Central memory CD8-positive, alpha-beta T cell (primary cell): ENCODE results near the gene ABCG2.

Experiments
- ATAC-seq: fragments of 150-1000 bp; cut with Tn5 transposase; replicated peaks from 2 replicates; pipeline ENCODE4 v1.10.0; 2022; ENCODE audit warnings: mild to moderate bottlenecking, moderate FRiP score, moderate number of reproducible peaks; ENCODE audit not compliant: poor library complexity, severe bottlenecking; ENCODE audit errors: extremely low read depth
- DNase-seq, 2 donors: peaks; one replicate each; pipeline ENCODE4 v3.0.0; 2021; ENCODE audit warnings: low spot score in 2 of 2
- H3K27ac Mint-ChIP-seq: one replicate; pipeline ENCODE4 v1.8.0; 2022; ENCODE audit warnings: low read depth, mild to moderate bottlenecking, moderate library complexity, mixed read lengths
- H3K27me3 Mint-ChIP-seq: one replicate; pipeline ENCODE4 v1.8.0; 2022; ENCODE audit warnings: mixed read lengths
- H3K36me3 Mint-ChIP-seq: one replicate; pipeline ENCODE4 v1.8.0; 2022; ENCODE audit warnings: mild to moderate bottlenecking, moderate library complexity, mixed read lengths; ENCODE audit not compliant: insufficient read depth
- H3K4me1 Mint-ChIP-seq: one replicate; pipeline ENCODE4 v1.8.0; 2022; ENCODE audit warnings: mixed read lengths
- H3K4me3 Mint-ChIP-seq: one replicate; pipeline ENCODE4 v1.8.0; 2022; ENCODE audit warnings: mild to moderate bottlenecking, moderate library complexity, mixed read lengths
- H3K9me3 Mint-ChIP-seq: one replicate; pipeline ENCODE4 v1.8.0; 2022; ENCODE audit warnings: mixed read lengths

Gene ABCG2

DNA sequence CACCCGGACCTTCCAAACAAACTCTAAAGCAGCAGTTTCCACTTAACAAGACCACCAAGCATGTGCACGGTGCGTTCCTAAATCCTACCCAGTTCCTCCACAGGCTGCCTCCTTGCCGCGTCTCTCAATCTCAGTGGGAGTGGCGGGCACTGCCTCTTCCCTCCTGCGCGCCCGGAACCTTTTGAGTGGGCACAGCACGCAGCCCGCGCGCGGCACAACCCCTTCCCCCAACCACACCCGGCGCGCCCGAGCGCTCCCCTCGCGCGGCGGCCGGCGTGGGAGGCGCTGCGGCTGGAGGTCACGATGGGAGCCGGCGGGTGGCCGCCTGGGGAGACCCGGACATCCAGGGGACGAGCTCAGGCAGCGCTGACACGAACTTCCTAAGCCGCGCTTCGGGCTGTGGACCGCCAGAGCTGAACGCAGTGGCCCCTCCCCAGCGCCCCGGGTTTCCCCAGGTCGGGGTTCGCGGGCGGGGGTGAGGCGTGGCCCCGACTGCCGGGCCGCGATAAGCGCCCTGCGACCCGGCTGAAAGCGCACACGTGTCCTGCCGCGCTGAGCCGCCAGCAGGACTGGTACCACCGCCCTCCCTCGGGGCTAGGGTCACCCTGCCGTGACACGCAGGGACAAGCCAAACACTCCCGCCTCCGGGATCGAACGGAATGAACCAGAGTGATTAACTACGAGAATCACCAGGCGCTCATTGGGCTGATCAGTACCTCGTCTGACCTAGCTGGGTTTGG is at the start of gene ABCG2:
ABCG2 (minus strand) TSS at position 151 of the 740 bp plus-strand sequence. CDS start 18,644 bp downstream, outside the sequence.
- Mint-ChIP-seq H3K27me3 (peaks cover 9% of the 10 kb centered on the region), H3K4me3 (peak within 1 kb of the TSS; percentile 64), H3K36me3 (peaks cover 1% of the 10 kb centered on the region), H3K9me3 (no peaks in the 10 kb centered on the region), H3K27ac (no peak within 1 kb of the TSS), H3K4me1 (peaks cover 9% of the 10 kb centered on the region)
- DNase-seq (no peak), ATAC-seq (peak; percentile 49)

DNA sequence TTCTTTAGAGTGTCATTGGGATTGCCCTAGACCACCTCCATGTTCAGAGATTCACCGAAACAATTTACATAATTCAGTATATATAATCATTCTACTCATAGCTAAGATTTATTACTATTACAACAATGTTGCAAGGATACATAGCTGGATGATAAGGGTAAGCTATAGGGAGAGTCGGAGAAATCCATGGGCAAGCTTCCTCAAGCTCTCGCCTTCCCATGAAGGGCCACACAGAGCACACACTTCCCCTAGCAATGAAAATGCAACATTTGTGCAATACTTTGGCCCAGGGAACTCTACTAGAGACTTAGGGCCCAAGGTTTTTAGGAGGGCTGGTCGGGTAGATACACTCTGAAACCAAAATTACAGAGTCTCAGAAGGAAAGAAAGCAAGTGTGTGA is 49.7 kb upstream of the ABCG2 start:
- Mint-ChIP-seq H3K36me3 (peaks cover 1% of the 10 kb centered on the region), H3K4me1 (no peaks in the 10 kb centered on the region), H3K27me3 (peaks cover 20% of the 10 kb centered on the region), H3K9me3 (no peaks in the 10 kb centered on the region), H3K4me3 (no peak overlapping the region), H3K27ac (no peak overlapping the region)
- DNase-seq (no peak), ATAC-seq (no peak)

GRCh38 chr4:88207171-88207570 is 48.7 kb upstream of the ABCG2 start:
- H3K27me3 Mint-ChIP-seq = peaks cover 20% of the 10 kb centered on the region
- no peaks in the 10 kb centered on the region for H3K4me1 Mint-ChIP-seq
- ATAC-seq = no peak
- H3K36me3 Mint-ChIP-seq = peaks cover 1% of the 10 kb centered on the region
- no peak overlapping the region for H3K4me3 Mint-ChIP-seq
- H3K9me3 Mint-ChIP-seq = no peaks in the 10 kb centered on the region
- H3K27ac Mint-ChIP-seq = no peak overlapping the region
- no peak for DNase-seq

GRCh38 chr4:88204882-88205281 is 46.4 kb upstream of the ABCG2 start:
- no peaks in the 10 kb centered on the region for H3K9me3 Mint-ChIP-seq
- no peak overlapping the region for H3K27ac Mint-ChIP-seq
- H3K4me3 Mint-ChIP-seq = no peak overlapping the region
- no peaks in the 10 kb centered on the region for H3K4me1 Mint-ChIP-seq
- no peak for ATAC-seq
- no peak for DNase-seq
- H3K27me3 Mint-ChIP-seq = peaks cover 20% of the 10 kb centered on the region
- H3K36me3 Mint-ChIP-seq = peaks cover 1% of the 10 kb centered on the region

GRCh38 chr4:88202443-88202842 is 44.0 kb upstream of the ABCG2 start:
- H3K27ac Mint-ChIP-seq = no peak overlapping the region
- DNase-seq (no peak), ATAC-seq (no peak)
- H3K36me3 Mint-ChIP-seq = peaks cover 1% of the 10 kb centered on the region
- H3K9me3 Mint-ChIP-seq = no peaks in the 10 kb centered on the region
- no peaks in the 10 kb centered on the region for H3K4me1 Mint-ChIP-seq
- H3K4me3 Mint-ChIP-seq = no peak overlapping the region
- peaks cover 11% of the 10 kb centered on the region for H3K27me3 Mint-ChIP-seq

- Mint-ChIP-seq H3K36me3 (no peaks in the 10 kb centered on the region), H3K27ac (no peak overlapping the region), H3K9me3 (no peaks in the 10 kb centered on the region), H3K4me1 (no peaks in the 10 kb centered on the region), H3K27me3 (no peaks in the 10 kb centered on the region), H3K4me3 (no peak overlapping the region)
- ATAC-seq (no peak), DNase-seq (no peak)
Measured at GRCh38 chr4:88200186-88200585, 41.7 kb upstream of the ABCG2 start.

- Mint-ChIP-seq H3K4me1 (no peaks in the 10 kb centered on the region), H3K36me3 (no peaks in the 10 kb centered on the region), H3K4me3 (no peak overlapping the region), H3K27ac (no peak overlapping the region), H3K9me3 (no peaks in the 10 kb centered on the region), H3K27me3 (no peaks in the 10 kb centered on the region)
- no peak for ATAC-seq
- no peak for DNase-seq
Measured at GRCh38 chr4:88196523-88197185, 38.2 kb upstream of the ABCG2 start.

DNA sequence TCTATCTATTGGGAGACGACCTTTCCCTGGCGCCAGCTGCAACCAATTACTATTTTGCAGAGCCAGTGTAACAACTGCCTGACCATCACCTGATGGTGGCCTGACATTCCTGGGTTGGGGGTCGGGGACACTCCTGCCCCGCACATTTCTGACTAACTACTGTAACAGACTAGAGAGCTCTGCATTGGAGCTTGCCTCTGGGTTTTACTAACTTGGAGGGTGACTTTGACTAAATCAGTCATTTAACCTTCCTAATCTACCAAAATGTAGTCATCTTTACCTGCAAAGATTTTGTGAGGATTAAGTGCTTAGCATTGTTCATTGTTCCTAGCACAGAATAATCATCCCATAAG is 37.5 kb upstream of the ABCG2 start:
- Mint-ChIP-seq H3K4me3 (no peak overlapping the region), H3K27ac (no peak overlapping the region), H3K27me3 (no peaks in the 10 kb centered on the region), H3K4me1 (no peaks in the 10 kb centered on the region), H3K36me3 (no peaks in the 10 kb centered on the region), H3K9me3 (no peaks in the 10 kb centered on the region)
- ATAC-seq = no peak
- DNase-seq = no peak

DNA sequence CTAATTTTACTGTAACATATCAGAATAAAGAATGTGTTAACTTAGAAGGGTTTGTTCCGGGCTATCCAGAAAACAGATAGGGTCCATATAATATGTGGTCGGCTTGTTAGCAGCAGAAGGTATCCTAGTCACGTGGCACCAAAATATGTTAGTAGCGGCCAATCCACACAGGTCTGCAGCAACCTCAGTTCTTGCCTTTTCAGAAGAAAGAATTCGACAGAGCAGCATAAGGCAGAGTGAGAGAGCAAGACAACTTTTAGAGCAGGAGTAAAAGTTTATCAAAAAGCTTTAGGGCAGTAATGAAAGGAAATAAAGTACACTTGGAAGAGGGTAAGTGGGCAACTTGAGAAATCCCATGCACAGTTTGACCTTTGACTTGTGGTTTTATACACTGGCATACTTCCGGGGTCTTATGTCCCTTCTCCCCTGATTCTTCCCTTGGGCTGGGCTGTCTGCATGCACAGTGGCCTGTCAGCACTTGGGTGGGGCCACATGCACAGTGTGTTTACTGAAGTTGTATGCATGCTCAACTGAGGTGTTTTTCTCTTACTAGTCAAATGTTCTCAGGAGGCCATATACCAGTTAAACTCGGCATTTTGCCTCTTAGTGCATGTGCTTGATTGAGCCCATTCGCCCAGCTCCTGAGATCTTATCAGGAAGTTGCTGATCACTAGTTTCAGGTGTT is 37.0 kb upstream of the ABCG2 start:
- no peak overlapping the region for H3K27ac Mint-ChIP-seq
- no peaks in the 10 kb centered on the region for H3K36me3 Mint-ChIP-seq
- H3K4me3 Mint-ChIP-seq = no peak overlapping the region
- H3K9me3 Mint-ChIP-seq = no peaks in the 10 kb centered on the region
- DNase-seq (no peak), ATAC-seq (no peak)
- no peaks in the 10 kb centered on the region for H3K27me3 Mint-ChIP-seq
- H3K4me1 Mint-ChIP-seq = no peaks in the 10 kb centered on the region

- no peak for DNase-seq
- no peak overlapping the region for H3K27ac Mint-ChIP-seq
- no peak for ATAC-seq
- H3K4me1 Mint-ChIP-seq = no peaks in the 10 kb centered on the region
- no peaks in the 10 kb centered on the region for H3K9me3 Mint-ChIP-seq
- H3K27me3 Mint-ChIP-seq = no peaks in the 10 kb centered on the region
- no peaks in the 10 kb centered on the region for H3K36me3 Mint-ChIP-seq
- H3K4me3 Mint-ChIP-seq = no peak overlapping the region
Measured at GRCh38 chr4:88191404-88191803, 33.0 kb upstream of the ABCG2 start.

GRCh38 chr4:88189881-88190585 is 31.6 kb upstream of the ABCG2 start:
- Mint-ChIP-seq H3K4me1 (no peaks in the 10 kb centered on the region), H3K27ac (no peak overlapping the region), H3K36me3 (no peaks in the 10 kb centered on the region), H3K9me3 (no peaks in the 10 kb centered on the region), H3K27me3 (peaks cover 8% of the 10 kb centered on the region), H3K4me3 (no peak overlapping the region)
- ATAC-seq (no peak), DNase-seq (no peak)

- Mint-ChIP-seq H3K27me3 (peaks cover 15% of the 10 kb centered on the region), H3K9me3 (no peaks in the 10 kb centered on the region), H3K4me1 (no peaks in the 10 kb centered on the region), H3K36me3 (no peaks in the 10 kb centered on the region), H3K27ac (no peak overlapping the region), H3K4me3 (no peak overlapping the region)
- ATAC-seq (no peak), DNase-seq (no peak)
Measured at GRCh38 chr4:88189418-88189738, 30.9 kb upstream of the ABCG2 start.
